Measurements from ENCODE around the gene SF3B4.

- no peak for TF ChIP-seq POLR2A (IDR thresholded peaks at IDR 0.05)
- TF ChIP-seq, protein P1, sequence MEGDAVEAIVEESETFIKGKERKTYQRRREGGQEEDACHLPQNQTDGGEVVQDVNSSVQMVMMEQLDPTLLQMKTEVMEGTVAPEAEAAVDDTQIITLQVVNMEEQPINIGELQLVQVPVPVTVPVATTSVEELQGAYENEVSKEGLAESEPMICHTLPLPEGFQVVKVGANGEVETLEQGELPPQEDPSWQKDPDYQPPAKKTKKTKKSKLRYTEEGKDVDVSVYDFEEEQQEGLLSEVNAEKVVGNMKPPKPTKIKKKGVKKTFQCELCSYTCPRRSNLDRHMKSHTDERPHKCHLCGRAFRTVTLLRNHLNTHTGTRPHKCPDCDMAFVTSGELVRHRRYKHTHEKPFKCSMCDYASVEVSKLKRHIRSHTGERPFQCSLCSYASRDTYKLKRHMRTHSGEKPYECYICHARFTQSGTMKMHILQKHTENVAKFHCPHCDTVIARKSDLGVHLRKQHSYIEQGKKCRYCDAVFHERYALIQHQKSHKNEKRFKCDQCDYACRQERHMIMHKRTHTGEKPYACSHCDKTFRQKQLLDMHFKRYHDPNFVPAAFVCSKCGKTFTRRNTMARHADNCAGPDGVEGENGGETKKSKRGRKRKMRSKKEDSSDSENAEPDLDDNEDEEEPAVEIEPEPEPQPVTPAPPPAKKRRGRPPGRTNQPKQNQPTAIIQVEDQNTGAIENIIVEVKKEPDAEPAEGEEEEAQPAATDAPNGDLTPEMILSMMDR (IDR thresholded peaks at IDR 0.05 in 4 of 5, conservative IDR thresholded peaks at IDR 0.05 in 1 of 5): no peak
Observed at GRCh38 chr1:149931212-149931790, 3.7 kb upstream of the SF3B4 start.

Measured in gastrocnemius medialis (tissue), 4 donors.